Measurements from ENCODE around the gene ARHGAP23.

Gene ARHGAP23

GRCh38 chr17:38508570-38508950 lies 80.3 kb downstream of the ARHGAP23 start:
- TF ChIP-seq OSR1 (CRISPR knock-in tag; IDR thresholded peaks at IDR 0.05) (no peak), ZNF565 (CRISPR knock-in tag; conservative IDR thresholded peaks at IDR 0.05; ENCODE audit: low read depth) (no peak), ZC3H10 (CRISPR knock-in tag; IDR thresholded peaks at IDR 0.05) (no peak), ARNTL (CRISPR knock-in tag; IDR thresholded peaks at IDR 0.05; ENCODE audit: borderline replicate concordance, low read depth) (no peak), TSHZ2 (CRISPR knock-in tag; IDR thresholded peaks at IDR 0.05) (no peak), SNAI2 (CRISPR knock-in tag; IDR thresholded peaks at IDR 0.05) (no peak), ZNF8 (CRISPR knock-in tag; IDR thresholded peaks at IDR 0.05) (no peak), ZNF70 (CRISPR knock-in tag; IDR thresholded peaks at IDR 0.05) (no peak), RARB (CRISPR knock-in tag; IDR thresholded peaks at IDR 0.05) (no peak), TOX (CRISPR knock-in tag; IDR thresholded peaks at IDR 0.05; ENCODE audit: borderline replicate concordance) (no peak), ISL1 (CRISPR knock-in tag; IDR thresholded peaks at IDR 0.05) (no peak), ESRRG (CRISPR knock-in tag; IDR thresholded peaks at IDR 0.05) (no peak), ZFP30 (CRISPR knock-in tag; IDR thresholded peaks at IDR 0.05) (no peak), GLIS3 (CRISPR knock-in tag; IDR thresholded peaks at IDR 0.05) (no peak), ZFP3 (CRISPR knock-in tag; IDR thresholded peaks at IDR 0.05) (no peak), PATZ1 (CRISPR knock-in tag; IDR thresholded peaks at IDR 0.05; ENCODE audit: borderline replicate concordance) (no peak), TCF4 (CRISPR knock-in tag; IDR thresholded peaks at IDR 0.05; ENCODE audit: borderline replicate concordance) (no peak)
- TF ChIP-seq, protein P1, sequence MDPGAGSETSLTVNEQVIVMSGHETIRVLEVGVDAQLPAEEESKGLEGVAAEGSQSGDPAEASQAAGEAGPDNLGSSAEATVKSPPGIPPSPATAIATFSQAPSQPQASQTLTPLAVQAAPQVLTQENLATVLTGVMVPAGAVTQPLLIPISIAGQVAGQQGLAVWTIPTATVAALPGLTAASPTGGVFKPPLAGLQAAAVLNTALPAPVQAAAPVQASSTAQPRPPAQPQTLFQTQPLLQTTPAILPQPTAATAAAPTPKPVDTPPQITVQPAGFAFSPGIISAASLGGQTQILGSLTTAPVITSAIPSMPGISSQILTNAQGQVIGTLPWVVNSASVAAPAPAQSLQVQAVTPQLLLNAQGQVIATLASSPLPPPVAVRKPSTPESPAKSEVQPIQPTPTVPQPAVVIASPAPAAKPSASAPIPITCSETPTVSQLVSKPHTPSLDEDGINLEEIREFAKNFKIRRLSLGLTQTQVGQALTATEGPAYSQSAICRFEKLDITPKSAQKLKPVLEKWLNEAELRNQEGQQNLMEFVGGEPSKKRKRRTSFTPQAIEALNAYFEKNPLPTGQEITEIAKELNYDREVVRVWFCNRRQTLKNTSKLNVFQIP (CRISPR knock-in tag; IDR thresholded peaks at IDR 0.05; ENCODE audit: borderline replicate concordance, low read depth): no peak
- TF ChIP-seq, protein P2, sequence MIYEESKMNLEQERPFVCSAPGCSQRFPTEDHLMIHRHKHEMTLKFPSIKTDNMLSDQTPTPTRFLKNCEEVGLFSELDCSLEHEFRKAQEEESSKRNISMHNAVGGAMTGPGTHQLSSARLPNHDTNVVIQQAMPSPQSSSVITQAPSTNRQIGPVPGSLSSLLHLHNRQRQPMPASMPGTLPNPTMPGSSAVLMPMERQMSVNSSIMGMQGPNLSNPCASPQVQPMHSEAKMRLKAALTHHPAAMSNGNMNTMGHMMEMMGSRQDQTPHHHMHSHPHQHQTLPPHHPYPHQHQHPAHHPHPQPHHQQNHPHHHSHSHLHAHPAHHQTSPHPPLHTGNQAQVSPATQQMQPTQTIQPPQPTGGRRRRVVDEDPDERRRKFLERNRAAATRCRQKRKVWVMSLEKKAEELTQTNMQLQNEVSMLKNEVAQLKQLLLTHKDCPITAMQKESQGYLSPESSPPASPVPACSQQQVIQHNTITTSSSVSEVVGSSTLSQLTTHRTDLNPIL (CRISPR knock-in tag; IDR thresholded peaks at IDR 0.05; ENCODE audit: low read depth): no peak
- no peak; the same call in 2 of the 3 replicates for ATAC-seq

DNA sequence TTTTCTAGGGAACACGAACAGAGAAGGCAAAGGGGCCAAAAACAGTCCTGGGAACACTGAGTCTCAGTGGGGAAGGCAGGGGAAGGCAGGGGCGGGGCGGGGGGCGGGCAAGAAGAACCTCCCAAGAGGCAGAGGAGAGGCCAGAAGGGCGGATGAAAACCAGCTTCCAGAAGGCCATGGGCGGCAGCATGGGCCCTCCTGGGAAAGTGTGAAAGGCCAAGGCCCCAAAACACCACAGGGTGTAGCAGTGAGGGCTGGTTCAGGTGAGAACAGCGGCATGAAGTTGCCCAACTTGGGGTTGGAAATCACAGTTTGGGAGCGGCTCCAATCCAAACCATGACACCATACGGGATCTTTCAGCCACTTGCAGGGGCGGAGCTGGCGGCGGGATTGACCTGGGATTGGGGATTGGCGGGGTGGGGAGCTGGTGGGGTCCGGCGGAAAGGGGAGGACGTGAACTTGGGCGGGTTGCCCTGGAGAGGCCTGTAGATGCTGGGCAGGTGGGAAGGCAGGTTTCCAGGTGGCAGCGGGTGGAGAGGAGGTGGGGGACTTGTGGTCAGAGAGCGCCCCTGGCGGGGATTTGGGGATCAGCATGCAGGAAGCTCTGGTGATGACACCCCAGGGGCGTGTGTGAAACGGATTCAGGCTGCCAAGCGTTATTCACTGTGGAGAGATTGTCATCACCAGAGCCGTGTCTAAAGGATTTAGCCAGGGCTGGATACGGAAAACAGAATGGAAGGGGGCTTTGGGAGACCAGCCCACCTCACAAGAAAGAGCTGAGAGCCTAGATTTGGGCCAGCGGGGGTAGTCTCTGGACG lies 80.9 kb downstream of the ARHGAP23 start:
- TF ChIP-seq, protein P1 (CRISPR knock-in tag; IDR thresholded peaks at IDR 0.05; ENCODE audit: borderline replicate concordance, low read depth): no peak
- peak; percentile 12; the same call in 1 of the 2 replicates for TF ChIP-seq GLIS3 (CRISPR knock-in tag; IDR thresholded peaks at IDR 0.05)
- peak; percentile 74 for ATAC-seq

- ATAC-seq: peak; percentile 9
- TF ChIP-seq GLIS3 (CRISPR knock-in tag; IDR thresholded peaks at IDR 0.05) (peak; percentile 2; the same call in 1 of the 2 replicates), ZNF8 (CRISPR knock-in tag; IDR thresholded peaks at IDR 0.05) (no peak), BACH2 (CRISPR knock-in tag; IDR thresholded peaks at IDR 0.05; ENCODE audit: borderline replicate concordance) (no peak)
Observed at GRCh38 chr17:38509772-38510420, 81.6 kb downstream of the ARHGAP23 start.

Data from SK-N-SH treated with all-trans-retinoic acid at 6 μM for 48 hours (cell line).